ENCODE results near the gene IL36RN.

Gene IL36RN

DNA sequence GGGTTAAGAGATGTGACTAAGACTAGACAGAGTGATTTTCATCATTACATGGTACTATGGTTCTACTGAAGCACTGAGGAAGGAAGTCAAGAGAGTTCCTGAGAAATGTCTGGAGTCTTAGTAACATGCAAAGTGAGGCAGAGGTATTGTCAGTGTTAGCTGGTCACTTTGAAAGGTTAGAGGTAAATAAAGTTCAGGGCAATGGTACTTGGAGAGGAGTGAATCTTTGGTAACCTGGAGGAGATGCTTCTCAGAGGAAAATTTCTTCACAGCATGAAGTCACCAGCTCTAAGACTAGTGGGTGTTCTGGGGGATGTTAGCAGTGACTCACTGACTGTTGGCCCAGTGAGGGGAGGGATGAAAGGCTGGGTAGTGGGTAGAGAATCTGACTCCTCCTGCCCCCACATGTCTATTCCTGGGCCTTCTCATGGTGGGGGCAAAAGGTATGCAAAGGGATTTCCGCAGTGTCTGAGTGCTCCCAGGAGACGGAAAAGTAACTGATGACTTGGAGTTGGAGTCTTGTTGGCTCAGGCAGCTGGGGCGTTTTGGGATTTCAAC, 45.1 kb downstream of the IL36RN start:
- no peak for DNase-seq

DNA sequence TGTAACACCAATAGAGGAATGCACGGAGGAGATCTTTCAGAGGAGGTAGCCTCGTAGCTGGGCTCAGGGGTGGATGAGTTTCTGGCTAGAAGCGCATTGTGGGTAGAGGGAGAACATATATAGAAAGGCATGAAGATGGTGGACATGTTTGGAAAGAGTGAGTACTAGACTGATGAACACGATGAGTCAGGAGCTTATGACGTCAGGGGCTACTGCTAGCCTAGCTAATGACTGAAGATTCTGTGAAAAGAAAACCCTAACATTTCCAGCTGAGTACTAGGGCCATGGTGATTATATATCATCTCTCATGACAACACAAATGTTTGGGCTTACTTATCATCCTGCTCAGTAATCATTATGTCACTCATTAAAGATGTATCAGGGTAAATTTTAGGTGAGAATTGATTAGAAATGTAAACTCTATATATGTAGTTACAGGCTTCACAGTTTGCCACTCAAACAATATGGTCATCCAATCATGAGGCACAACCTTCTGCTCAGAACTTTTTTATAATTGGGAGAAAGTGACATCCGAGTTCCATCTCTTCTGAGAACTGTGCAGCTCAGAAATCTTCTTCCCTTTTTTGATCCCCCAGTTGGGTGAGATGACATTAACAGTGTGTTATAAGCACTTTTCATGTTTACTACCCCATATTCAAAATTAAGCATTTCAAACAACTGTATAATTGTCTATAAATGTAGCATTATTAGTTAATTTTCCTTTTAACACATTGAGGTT, 46.2 kb downstream of the IL36RN start:
- no peak for DNase-seq

DNA sequence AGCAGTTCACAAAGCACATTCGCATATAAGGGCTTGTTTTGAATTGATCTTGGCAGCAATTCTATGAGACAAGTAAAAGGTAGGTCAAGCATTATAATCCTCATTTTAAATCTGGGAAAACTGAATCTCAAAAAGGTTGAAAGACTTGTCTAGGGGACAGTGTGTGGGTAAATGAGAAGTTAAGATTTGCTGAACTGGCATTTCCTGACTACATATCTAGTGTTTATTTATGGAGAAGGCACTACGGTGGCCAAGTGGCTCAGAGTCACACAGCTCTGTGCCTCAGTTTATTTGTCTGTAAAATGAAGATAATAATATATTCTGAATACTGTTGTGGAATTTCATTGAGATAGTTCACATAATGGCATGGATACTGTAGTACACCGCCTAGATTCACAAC, 52.1 kb downstream of the IL36RN start:
- DNase-seq, result no peak

DNA sequence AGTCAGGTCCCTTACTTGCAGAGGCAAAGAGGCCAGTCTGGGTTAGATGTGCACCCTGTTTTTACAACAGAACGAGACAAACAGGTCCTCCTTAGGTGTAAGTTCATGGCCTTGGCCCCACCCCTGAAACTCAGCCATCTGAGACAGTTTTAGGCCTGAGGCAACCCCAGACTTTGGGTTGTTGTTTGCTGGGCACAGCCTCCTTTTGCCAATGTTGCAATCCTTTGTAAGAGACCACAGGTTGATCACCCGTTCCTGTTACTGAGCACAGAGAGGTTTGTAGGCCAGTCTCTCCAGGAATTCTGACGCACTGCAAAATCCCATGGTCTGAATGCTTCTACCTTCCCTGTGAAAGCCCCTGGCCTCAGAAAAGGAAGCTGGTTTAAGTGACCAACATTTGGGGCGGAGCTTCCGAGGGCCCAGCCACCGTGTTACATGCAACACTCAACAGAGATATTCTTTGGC, 52.9 kb downstream of the IL36RN start:
- DNase-seq, result no peak

DNA sequence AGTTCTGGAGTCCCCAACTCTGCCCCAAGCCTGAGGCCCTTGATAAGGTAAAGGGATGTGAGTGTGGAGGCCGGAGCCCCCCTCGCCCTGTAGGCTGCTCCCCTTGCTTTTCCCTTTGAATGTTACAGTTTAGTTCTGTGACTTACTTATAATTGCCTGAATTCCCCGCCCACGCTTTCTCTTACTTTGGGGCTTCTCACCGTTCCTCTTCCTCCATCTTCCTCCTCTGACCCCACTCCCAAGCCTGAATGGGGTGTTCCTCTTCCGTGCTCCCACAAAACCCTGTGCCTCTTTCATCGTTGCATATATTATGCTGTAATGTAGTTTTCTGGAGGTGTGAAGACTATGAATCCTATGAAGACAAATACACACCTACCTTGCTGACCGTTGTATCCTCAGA, 53.4 kb downstream of the IL36RN start:
- no peak for DNase-seq

DNA sequence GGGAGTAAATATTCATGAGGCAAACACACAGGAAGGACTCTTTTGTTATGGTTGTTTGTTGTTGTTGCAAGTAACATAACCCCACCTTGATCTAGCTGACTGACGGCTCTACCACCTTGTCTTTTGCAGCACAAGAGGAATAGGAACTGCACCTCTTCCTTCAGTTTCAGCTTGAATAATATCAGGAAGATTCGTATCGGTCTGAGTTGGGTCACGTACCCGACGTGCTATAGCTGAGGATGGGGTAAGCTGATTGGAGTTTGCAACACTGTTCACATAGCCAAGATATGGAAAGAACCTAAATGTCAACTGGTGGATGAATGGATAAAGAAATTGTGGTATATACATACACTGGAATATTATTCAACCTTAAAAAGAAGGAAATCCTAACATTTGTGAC, 53.9 kb downstream of the IL36RN start:
- no peak for DNase-seq

DNA sequence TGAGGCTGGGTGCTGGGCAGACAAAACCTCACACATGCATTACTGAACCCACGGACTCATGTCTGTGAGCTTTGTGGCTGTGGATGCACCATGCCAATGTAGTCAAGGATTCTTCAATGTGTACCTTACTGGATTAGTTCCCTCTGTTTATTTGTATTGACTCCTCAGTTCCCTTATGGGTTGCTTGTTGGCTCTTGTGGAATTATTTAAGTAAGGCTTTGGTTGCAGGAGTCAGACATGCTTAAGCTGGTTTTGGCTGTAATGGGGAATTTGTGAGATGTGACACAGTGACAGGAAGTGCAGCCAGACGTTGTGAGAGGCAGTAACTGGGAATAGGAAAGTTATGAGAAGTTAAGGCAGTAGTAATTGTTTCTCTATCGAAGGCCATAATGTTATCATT, 54.8 kb downstream of the IL36RN start:
- no peak for DNase-seq

All from NCI-H510A (cell line).